ENCODE results near the gene SPSB2. TPM values are rescaled to one million over a fixed set of nuclear protein-coding genes. Genes with fewer than 3 reads are reported as not detected.

SPSB2 gene
- total and polyA plus RNA-seq, 2 experiments from 2014 or later: 8.2 to 13.1 TPM

DNA sequence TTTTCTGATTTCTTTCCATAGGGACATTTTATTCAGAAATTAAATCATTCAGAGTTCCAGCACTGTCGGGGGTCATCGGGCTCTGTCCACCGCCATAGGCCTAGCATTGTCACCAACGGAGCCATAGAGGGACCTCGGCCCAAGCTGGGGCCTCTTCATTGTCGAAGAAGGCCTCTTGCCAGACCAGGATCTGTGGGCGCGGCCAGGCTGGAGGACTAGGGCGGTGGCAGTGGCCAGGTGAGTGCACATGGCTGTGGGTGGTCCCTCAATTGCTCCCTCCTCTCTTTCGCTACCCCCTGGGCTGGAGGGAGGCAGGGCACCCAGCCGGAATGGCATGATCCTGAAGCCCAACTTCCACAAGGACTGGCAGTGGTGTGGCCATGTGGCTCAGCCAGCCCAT lies 10.6 kb upstream of the SPSB2 start:
- no peaks in the 10 kb centered on the region for H3K9me3 Mint-ChIP-seq
- TF ChIP-seq EZH2phosphoT487 (IDR thresholded peaks at IDR 0.05; ENCODE audit: unreplicated experiment): no peak
- no peak for TF ChIP-seq JUNB (IDR thresholded peaks at IDR 0.05; ENCODE audit: unreplicated experiment)
- TF ChIP-seq, protein P1, sequence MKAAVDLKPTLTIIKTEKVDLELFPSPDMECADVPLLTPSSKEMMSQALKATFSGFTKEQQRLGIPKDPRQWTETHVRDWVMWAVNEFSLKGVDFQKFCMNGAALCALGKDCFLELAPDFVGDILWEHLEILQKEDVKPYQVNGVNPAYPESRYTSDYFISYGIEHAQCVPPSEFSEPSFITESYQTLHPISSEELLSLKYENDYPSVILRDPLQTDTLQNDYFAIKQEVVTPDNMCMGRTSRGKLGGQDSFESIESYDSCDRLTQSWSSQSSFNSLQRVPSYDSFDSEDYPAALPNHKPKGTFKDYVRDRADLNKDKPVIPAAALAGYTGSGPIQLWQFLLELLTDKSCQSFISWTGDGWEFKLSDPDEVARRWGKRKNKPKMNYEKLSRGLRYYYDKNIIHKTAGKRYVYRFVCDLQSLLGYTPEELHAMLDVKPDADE (IDR thresholded peaks at IDR 0.05): no peak
- no peak for TF ChIP-seq STAT1 (IDR thresholded peaks at IDR 0.05; ENCODE audit: unreplicated experiment)
- no peak for TF ChIP-seq POLR2AphosphoS5 (IDR thresholded peaks at IDR 0.05; ENCODE audit: low read depth)
- no peak for TF ChIP-seq ZNF114 (CRISPR knock-in tag; IDR thresholded peaks at IDR 0.05)
- no peak for TF ChIP-seq NANOG (IDR thresholded peaks at IDR 0.05; ENCODE audit: borderline replicate concordance)
- TF ChIP-seq, protein P2, sequence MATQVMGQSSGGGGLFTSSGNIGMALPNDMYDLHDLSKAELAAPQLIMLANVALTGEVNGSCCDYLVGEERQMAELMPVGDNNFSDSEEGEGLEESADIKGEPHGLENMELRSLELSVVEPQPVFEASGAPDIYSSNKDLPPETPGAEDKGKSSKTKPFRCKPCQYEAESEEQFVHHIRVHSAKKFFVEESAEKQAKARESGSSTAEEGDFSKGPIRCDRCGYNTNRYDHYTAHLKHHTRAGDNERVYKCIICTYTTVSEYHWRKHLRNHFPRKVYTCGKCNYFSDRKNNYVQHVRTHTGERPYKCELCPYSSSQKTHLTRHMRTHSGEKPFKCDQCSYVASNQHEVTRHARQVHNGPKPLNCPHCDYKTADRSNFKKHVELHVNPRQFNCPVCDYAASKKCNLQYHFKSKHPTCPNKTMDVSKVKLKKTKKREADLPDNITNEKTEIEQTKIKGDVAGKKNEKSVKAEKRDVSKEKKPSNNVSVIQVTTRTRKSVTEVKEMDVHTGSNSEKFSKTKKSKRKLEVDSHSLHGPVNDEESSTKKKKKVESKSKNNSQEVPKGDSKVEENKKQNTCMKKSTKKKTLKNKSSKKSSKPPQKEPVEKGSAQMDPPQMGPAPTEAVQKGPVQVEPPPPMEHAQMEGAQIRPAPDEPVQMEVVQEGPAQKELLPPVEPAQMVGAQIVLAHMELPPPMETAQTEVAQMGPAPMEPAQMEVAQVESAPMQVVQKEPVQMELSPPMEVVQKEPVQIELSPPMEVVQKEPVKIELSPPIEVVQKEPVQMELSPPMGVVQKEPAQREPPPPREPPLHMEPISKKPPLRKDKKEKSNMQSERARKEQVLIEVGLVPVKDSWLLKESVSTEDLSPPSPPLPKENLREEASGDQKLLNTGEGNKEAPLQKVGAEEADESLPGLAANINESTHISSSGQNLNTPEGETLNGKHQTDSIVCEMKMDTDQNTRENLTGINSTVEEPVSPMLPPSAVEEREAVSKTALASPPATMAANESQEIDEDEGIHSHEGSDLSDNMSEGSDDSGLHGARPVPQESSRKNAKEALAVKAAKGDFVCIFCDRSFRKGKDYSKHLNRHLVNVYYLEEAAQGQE (IDR thresholded peaks at IDR 0.05; ENCODE audit: unreplicated experiment): no peak
- TF ChIP-seq, protein P3, sequence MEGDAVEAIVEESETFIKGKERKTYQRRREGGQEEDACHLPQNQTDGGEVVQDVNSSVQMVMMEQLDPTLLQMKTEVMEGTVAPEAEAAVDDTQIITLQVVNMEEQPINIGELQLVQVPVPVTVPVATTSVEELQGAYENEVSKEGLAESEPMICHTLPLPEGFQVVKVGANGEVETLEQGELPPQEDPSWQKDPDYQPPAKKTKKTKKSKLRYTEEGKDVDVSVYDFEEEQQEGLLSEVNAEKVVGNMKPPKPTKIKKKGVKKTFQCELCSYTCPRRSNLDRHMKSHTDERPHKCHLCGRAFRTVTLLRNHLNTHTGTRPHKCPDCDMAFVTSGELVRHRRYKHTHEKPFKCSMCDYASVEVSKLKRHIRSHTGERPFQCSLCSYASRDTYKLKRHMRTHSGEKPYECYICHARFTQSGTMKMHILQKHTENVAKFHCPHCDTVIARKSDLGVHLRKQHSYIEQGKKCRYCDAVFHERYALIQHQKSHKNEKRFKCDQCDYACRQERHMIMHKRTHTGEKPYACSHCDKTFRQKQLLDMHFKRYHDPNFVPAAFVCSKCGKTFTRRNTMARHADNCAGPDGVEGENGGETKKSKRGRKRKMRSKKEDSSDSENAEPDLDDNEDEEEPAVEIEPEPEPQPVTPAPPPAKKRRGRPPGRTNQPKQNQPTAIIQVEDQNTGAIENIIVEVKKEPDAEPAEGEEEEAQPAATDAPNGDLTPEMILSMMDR (conservative IDR thresholded peaks at IDR 0.05; ENCODE audit: low read depth in 2 of 2): no peak
- no peak for TF ChIP-seq CREB1 (CRISPR knock-in tag; IDR thresholded peaks at IDR 0.05; ENCODE audit: low read depth)
- TF ChIP-seq, protein P4, sequence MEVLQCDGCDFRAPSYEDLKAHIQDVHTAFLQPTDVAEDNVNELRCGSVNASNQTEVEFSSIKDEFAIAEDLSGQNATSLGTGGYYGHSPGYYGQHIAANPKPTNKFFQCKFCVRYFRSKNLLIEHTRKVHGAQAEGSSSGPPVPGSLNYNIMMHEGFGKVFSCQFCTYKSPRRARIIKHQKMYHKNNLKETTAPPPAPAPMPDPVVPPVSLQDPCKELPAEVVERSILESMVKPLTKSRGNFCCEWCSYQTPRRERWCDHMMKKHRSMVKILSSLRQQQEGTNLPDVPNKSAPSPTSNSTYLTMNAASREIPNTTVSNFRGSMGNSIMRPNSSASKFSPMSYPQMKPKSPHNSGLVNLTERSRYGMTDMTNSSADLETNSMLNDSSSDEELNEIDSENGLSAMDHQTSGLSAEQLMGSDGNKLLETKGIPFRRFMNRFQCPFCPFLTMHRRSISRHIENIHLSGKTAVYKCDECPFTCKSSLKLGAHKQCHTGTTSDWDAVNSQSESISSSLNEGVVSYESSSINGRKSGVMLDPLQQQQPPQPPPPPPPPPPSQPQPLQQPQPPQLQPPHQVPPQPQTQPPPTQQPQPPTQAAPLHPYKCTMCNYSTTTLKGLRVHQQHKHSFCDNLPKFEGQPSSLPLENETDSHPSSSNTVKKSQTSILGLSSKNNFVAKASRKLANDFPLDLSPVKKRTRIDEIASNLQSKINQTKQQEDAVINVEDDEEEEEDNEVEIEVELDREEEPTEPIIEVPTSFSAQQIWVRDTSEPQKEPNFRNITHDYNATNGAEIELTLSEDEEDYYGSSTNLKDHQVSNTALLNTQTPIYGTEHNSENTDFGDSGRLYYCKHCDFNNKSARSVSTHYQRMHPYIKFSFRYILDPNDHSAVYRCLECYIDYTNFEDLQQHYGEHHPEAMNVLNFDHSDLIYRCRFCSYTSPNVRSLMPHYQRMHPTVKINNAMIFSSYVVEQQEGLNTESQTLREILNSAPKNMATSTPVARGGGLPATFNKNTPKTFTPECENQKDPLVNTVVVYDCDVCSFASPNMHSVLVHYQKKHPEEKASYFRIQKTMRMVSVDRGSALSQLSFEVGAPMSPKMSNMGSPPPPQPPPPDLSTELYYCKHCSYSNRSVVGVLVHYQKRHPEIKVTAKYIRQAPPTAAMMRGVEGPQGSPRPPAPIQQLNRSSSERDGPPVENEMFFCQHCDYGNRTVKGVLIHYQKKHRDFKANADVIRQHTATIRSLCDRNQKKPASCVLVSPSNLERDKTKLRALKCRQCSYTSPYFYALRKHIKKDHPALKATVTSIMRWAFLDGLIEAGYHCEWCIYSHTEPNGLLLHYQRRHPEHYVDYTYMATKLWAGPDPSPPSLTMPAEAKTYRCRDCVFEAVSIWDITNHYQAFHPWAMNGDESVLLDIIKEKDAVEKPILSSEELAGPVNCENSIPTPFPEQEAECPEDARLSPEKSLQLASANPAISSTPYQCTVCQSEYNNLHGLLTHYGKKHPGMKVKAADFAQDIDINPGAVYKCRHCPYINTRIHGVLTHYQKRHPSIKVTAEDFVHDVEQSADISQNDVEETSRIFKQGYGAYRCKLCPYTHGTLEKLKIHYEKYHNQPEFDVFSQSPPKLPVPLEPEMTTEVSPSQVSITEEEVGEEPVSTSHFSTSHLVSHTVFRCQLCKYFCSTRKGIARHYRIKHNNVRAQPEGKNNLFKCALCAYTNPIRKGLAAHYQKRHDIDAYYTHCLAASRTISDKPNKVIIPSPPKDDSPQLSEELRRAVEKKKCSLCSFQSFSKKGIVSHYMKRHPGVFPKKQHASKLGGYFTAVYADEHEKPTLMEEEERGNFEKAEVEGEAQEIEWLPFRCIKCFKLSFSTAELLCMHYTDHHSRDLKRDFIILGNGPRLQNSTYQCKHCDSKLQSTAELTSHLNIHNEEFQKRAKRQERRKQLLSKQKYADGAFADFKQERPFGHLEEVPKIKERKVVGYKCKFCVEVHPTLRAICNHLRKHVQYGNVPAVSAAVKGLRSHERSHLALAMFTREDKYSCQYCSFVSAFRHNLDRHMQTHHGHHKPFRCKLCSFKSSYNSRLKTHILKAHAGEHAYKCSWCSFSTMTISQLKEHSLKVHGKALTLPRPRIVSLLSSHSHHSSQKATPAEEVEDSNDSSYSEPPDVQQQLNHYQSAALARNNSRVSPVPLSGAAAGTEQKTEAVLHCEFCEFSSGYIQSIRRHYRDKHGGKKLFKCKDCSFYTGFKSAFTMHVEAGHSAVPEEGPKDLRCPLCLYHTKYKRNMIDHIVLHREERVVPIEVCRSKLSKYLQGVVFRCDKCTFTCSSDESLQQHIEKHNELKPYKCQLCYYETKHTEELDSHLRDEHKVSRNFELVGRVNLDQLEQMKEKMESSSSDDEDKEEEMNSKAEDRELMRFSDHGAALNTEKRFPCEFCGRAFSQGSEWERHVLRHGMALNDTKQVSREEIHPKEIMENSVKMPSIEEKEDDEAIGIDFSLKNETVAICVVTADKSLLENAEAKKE (CRISPR knock-in tag; IDR thresholded peaks at IDR 0.05): no peak
- TF ChIP-seq ZNF331 (CRISPR knock-in tag; IDR thresholded peaks at IDR 0.05; ENCODE audit: low read depth): no peak
- no peak for TF ChIP-seq EZH2 (IDR thresholded peaks at IDR 0.05; ENCODE audit: low read depth, unreplicated experiment)
- H3K4me3 Mint-ChIP-seq: no peak overlapping the region
- Histone ChIP-seq H3K27me3 (ENCODE audit: insufficient read depth) (no peaks in the 10 kb centered on the region), H3K4me2 (no peak overlapping the region), H3K9me2 (ENCODE audit: insufficient read depth) (no peaks in the 10 kb centered on the region), H3K27ac (ENCODE audit: low read depth) (no peak overlapping the region), H3K4me3 (no peak overlapping the region), H3K4me1 (ENCODE audit: insufficient read depth) (peaks cover 36% of the 10 kb centered on the region), H2AFZ (no peak overlapping the region), H3K36me3 (ENCODE audit: insufficient read depth) (no peaks in the 10 kb centered on the region), H3F3A (replicated peaks; ENCODE audit: low read depth) (peaks cover 20% of the 10 kb centered on the region), H3K79me2 (replicated peaks; ENCODE audit: insufficient read depth) (no peaks in the 10 kb centered on the region), H4K20me1 (replicated peaks; ENCODE audit: insufficient read depth) (no peaks in the 10 kb centered on the region)
- DNase-seq (ENCODE audit: low spot score) (no peak), ATAC-seq (no peak)
- 0 out of 3 replicates have a peak, but pooled peaks cover 4% of the 10 kb centered on the region for H3K36me3 Mint-ChIP-seq (ENCODE audit: low read depth)
- no peak overlapping the region for H3K27ac Mint-ChIP-seq
- peaks cover 15% of the 10 kb centered on the region for H3K27me3 Mint-ChIP-seq (ENCODE audit: insufficient read depth, low read depth, poor library complexity)
- peaks cover 24% of the 10 kb centered on the region for H3K4me1 Mint-ChIP-seq

Data from GM23338 (cell line).